Activated naive CD4-positive, alpha-beta T cell treated with anti-CD3 and anti-CD28 coated beads, Interleukin-2, amount 50 U/mL, for 24 hours (primary cell): ENCODE measurements around the gene GYS2.

Experiments used
- H3K27ac Mint-ChIP-seq: one replicate; pipeline ENCODE4 v1.8.0; 2021; ENCODE audit warnings: mild to moderate bottlenecking, mixed read lengths
- H3K27me3 Mint-ChIP-seq: one replicate; pipeline ENCODE4 v1.8.0; 2021; ENCODE audit warnings: mixed read lengths
- H3K36me3 Mint-ChIP-seq: one replicate; pipeline ENCODE4 v1.8.0; 2021; ENCODE audit warnings: mixed read lengths
- H3K4me1 Mint-ChIP-seq: one replicate; pipeline ENCODE4 v1.8.0; 2021; ENCODE audit warnings: mixed read lengths
- H3K4me3 Mint-ChIP-seq: one replicate; pipeline ENCODE4 v1.8.0; 2021; ENCODE audit warnings: mild to moderate bottlenecking, mixed read lengths
- H3K9me3 Mint-ChIP-seq: one replicate; pipeline ENCODE4 v1.8.0; 2021; ENCODE audit warnings: mixed read lengths

Gene GYS2

DNA sequence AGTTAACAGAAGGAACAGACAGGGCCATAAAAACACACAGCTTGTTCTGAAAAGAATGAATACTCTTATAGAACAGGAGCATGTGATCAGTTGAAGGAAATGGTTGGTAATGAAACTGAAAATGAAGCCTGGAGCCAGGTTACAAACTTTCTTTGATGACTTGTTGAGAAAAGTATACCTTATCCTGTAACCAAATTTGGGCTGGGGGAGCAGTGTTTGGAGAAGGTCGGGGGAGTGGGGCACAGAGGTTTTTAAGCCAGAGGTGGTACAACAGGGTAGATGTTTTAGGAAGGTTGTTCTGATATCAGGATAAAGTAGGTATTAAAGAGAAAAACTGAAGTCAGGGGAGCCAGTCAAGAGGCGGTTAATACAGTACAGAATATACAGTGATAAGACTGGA lies 94.9 kb downstream of the GYS2 start:
- H3K27ac Mint-ChIP-seq = peak overlapping the region; percentile 97
- no peaks in the 10 kb centered on the region for H3K9me3 Mint-ChIP-seq
- peak overlapping the region; percentile 71 for H3K4me3 Mint-ChIP-seq
- peaks cover 24% of the 10 kb centered on the region for H3K36me3 Mint-ChIP-seq
- peaks cover 47% of the 10 kb centered on the region for H3K4me1 Mint-ChIP-seq
- H3K27me3 Mint-ChIP-seq = no peaks in the 10 kb centered on the region

DNA sequence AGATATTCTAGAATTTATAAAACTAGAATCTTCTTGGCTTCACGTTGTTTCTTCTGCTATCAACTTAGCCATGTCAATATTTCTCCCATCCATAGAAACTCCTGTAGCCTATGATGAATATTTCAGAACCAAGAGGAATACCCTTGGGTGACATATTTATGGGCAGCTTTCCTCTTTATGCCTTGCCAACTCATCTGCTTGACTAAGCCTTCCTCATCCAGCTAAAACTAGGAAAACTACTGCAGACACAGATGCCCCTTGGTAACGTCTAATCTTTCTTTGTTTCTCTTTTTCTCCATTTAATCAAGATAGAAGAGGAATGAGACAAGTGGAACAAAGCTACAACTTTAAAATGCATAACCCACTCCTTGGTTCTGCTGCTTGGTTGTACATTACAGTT lies 96.8 kb downstream of the GYS2 start:
- peaks cover 66% of the 10 kb centered on the region for H3K4me1 Mint-ChIP-seq
- H3K9me3 Mint-ChIP-seq = no peaks in the 10 kb centered on the region
- H3K27ac Mint-ChIP-seq = peak overlapping the region; percentile 24
- H3K27me3 Mint-ChIP-seq = no peaks in the 10 kb centered on the region
- no peak overlapping the region for H3K4me3 Mint-ChIP-seq
- H3K36me3 Mint-ChIP-seq = peaks cover 24% of the 10 kb centered on the region

- peak overlapping the region; percentile 15 for H3K27ac Mint-ChIP-seq
- H3K9me3 Mint-ChIP-seq = no peaks in the 10 kb centered on the region
- no peak overlapping the region for H3K4me3 Mint-ChIP-seq
- H3K4me1 Mint-ChIP-seq = peaks cover 68% of the 10 kb centered on the region
- H3K27me3 Mint-ChIP-seq = no peaks in the 10 kb centered on the region
- H3K36me3 Mint-ChIP-seq = peaks cover 21% of the 10 kb centered on the region
Measured at GRCh38 chr12:21505888-21506287, 98.8 kb downstream of the GYS2 start.

- peaks cover 43% of the 10 kb centered on the region for H3K4me1 Mint-ChIP-seq
- H3K36me3 Mint-ChIP-seq = peaks cover 5% of the 10 kb centered on the region
- no peak overlapping the region for H3K4me3 Mint-ChIP-seq
- H3K9me3 Mint-ChIP-seq = no peaks in the 10 kb centered on the region
- no peak overlapping the region for H3K27ac Mint-ChIP-seq
- no peaks in the 10 kb centered on the region for H3K27me3 Mint-ChIP-seq
Measured at GRCh38 chr12:21502872-21503271, 101.8 kb downstream of the GYS2 start.

DNA sequence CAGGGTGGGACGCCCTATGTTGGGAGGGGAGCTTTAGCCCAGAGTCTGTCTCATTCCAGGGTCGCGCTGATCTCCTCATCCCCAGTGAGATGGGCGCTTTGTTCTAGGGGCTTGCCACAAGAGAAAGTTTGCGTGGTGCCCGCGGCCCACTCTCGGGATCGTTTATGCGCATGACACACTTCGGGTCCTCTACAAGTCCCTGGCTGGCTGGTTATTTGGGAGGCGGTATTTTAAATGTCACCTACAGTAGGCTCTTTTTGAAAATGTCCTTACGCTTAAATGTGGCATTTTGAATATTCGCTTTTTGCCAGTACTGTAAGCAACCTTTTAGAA lies 102.5 kb downstream of the GYS2 start:
- Mint-ChIP-seq H3K36me3 (peaks cover 9% of the 10 kb centered on the region), H3K27me3 (no peaks in the 10 kb centered on the region), H3K4me1 (peaks cover 40% of the 10 kb centered on the region), H3K9me3 (no peaks in the 10 kb centered on the region), H3K27ac (no peak overlapping the region), H3K4me3 (no peak overlapping the region)

GRCh38 chr12:21501258-21502163 lies 103.1 kb downstream of the GYS2 start, which contains the start of the genes GOLT1B and RECQL:
Gene GOLT1B (plus strand): TSS chr12:21501789. CDS start chr12:21501924, 135 bp downstream.
Gene RECQL (minus strand): TSS chr12:21501635. CDS start chr12:21499570, 2,065 bp downstream.
- no peak within 1 kb of the TSS for H3K27ac Mint-ChIP-seq
- H3K27me3 Mint-ChIP-seq = no peaks in the 10 kb centered on the region
- peaks cover 44% of the 10 kb centered on the region for H3K4me1 Mint-ChIP-seq
- peaks cover 9% of the 10 kb centered on the region for H3K36me3 Mint-ChIP-seq
- no peak within 1 kb of the TSS for H3K4me3 Mint-ChIP-seq
- H3K9me3 Mint-ChIP-seq = no peaks in the 10 kb centered on the region

DNA sequence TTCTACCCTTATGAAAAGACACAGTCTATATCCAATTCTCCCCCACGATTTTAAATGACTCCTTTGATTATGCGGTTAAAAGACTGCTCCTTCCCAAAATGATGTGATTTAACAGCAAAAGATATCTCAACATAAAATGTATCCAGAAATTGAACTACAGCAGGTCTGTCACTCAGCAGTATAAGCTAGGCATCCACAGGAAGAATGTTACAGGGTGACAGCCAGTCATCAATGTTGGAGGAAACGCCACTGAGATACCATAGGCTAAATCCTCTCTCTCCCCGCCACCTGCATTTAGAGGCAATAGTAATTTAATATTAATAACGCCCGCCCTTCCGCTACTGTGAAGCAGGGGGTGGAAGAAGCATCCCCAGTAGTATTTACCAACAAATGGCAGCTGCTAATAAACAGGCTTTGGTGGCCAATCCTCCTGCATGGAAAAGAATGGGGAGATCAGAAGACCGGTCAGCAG lies 103.8 kb downstream of the GYS2 start:
- H3K4me3 Mint-ChIP-seq = no peak overlapping the region
- H3K9me3 Mint-ChIP-seq = no peaks in the 10 kb centered on the region
- H3K27me3 Mint-ChIP-seq = no peaks in the 10 kb centered on the region
- peaks cover 42% of the 10 kb centered on the region for H3K4me1 Mint-ChIP-seq
- H3K27ac Mint-ChIP-seq = no peak overlapping the region
- H3K36me3 Mint-ChIP-seq = peaks cover 10% of the 10 kb centered on the region

- no peaks in the 10 kb centered on the region for H3K9me3 Mint-ChIP-seq
- no peak overlapping the region for H3K27ac Mint-ChIP-seq
- peaks cover 35% of the 10 kb centered on the region for H3K4me1 Mint-ChIP-seq
- H3K27me3 Mint-ChIP-seq = no peaks in the 10 kb centered on the region
- H3K4me3 Mint-ChIP-seq = no peak overlapping the region
- H3K36me3 Mint-ChIP-seq = peaks cover 15% of the 10 kb centered on the region
Measured at GRCh38 chr12:21499765-21500164, 104.9 kb downstream of the GYS2 start.
